Caco-2 (cell line): ENCODE results near the gene KRT77. TPM values are rescaled to one million over a fixed set of nuclear protein-coding genes. Genes with fewer than 3 reads are reported as not detected.

Experiments used
- BruUV-seq: library from RNA; stranded (reverse); fragments of 400-500 nt; replicated peaks from 2 replicates; lab custom pipeline; 2021; lab: Mats Ljungman, UMichigan
- CTCF ChIA-PET: fragments of 300-600 bp; sonication (Branson Sonifier 250); formaldehyde crosslinking; loops from one replicate; lab custom pipeline; 2022; ENCODE audit warnings: antibody characterized with exemption; lab: Charles Lee
- POLR2A ChIA-PET: fragments of 300-600 bp; sonication (Branson Sonifier 250); formaldehyde crosslinking; loops from one replicate; lab custom pipeline; 2022; ENCODE audit warnings: antibody characterized with exemption; lab: Charles Lee
- DNase-seq, 2 experiments: peaks; one replicate each; pipeline versions ENCODE4 v3.0.0 to v3.0.0-alpha.2; 2020 to 2022
- H3K27me3 ChIP-seq: replicated peaks from 2 replicates; pipeline ENCODE4 v1.6.0; 2011; ENCODE audit warnings: low read length; ENCODE audit not compliant: control insufficient read depth, insufficient read depth
- H3K36me3 ChIP-seq: 2 replicates; pipeline ENCODE4 v1.5.1; 2011; ENCODE audit warnings: low read length; ENCODE audit not compliant: control insufficient read depth, insufficient read depth
- H3K4me1 ChIP-seq: fragments of 250-450 bp; sonication (Bioruptor Pico); 2 replicates; pipeline ENCODE4 v1.5.1; 2020; ENCODE audit warnings: mild to moderate bottlenecking
- H3K4me3 ChIP-seq: 2 replicates; pipeline ENCODE4 v1.5.1; 2011; ENCODE audit warnings: low read depth, mild to moderate bottlenecking, control low read depth, low read length
- H3K9me3 ChIP-seq: fragments of 250-450 bp; sonication (Bioruptor Pico); 2 replicates; pipeline ENCODE4 v1.5.1; 2020; ENCODE audit warnings: mild to moderate bottlenecking, moderate library complexity
- H3K27ac Mint-ChIP-seq: one replicate; pipeline ENCODE4 v1.8.0; 2022; ENCODE audit warnings: mixed read lengths; ENCODE audit not compliant: unreplicated experiment
- H3K27me3 Mint-ChIP-seq: one replicate; pipeline ENCODE4 v1.8.0; 2022; ENCODE audit warnings: mixed read lengths; ENCODE audit not compliant: insufficient read depth, unreplicated experiment
- H3K36me3 Mint-ChIP-seq: one replicate; pipeline ENCODE4 v1.8.0; 2022; ENCODE audit warnings: mild to moderate bottlenecking, mixed read lengths; ENCODE audit not compliant: insufficient read depth, unreplicated experiment
- H3K4me1 Mint-ChIP-seq: one replicate; pipeline ENCODE4 v1.8.0; 2022; ENCODE audit warnings: low read depth, mixed read lengths; ENCODE audit not compliant: unreplicated experiment
- H3K4me3 Mint-ChIP-seq: one replicate; pipeline ENCODE4 v1.8.0; 2022; ENCODE audit warnings: mild to moderate bottlenecking, moderate library complexity, mixed read lengths; ENCODE audit not compliant: unreplicated experiment
- H3K9me3 Mint-ChIP-seq: one replicate; pipeline ENCODE4 v1.8.0; 2022; ENCODE audit warnings: mixed read lengths; ENCODE audit not compliant: unreplicated experiment
- CTCF ChIP-seq, 2 experiments: fragments of 200-600 bp in 1 of 2; IDR thresholded peaks; 1 replicate in 1 of 2; 2 replicates in 1 of 2; pipeline versions ENCODE4 v1.5.1 to v1.8.0; 2011 to 2022; ENCODE audit warnings: antibody characterized with exemption in 1 of 2, control low read depth in 1 of 2, inconsistent platforms in 1 of 2, low read depth in 1 of 2, low read length in 1 of 2, mild to moderate bottlenecking in 1 of 2, moderate library complexity in 1 of 2; ENCODE audit not compliant: insufficient read depth in 1 of 2, severe bottlenecking in 1 of 2, unreplicated experiment in 1 of 2
- intact Hi-C: fragments of 100-400 bp; cut with micrococcal nuclease; formaldehyde crosslinking; loops from one replicate; pipeline ENCODE4 v1.10.0; 2022; ENCODE audit not compliant: unreplicated experiment
- total RNA-seq: library from RNA; stranded (reverse); gene quantifications from 2 replicates; pipeline ENCODE4 v1.2.3, GENCODE V29; 2022

The KRT77 gene
- total RNA-seq, 1 experiment from 2014 or later, result not detected

- BruUV-seq, result no TSS peak
- no peak for TF ChIP-seq CTCF (IDR thresholded peaks at IDR 0.05; ENCODE audit: insufficient read depth in 1 of 2, low read depth in 1 of 2, low read length in 1 of 2, severe bottlenecking in 1 of 2, unreplicated experiment in 1 of 2)
- no peaks in the 10 kb centered on the region for H3K4me1 Mint-ChIP-seq
- peaks cover 3% of the 10 kb centered on the region for H3K9me3 Mint-ChIP-seq
- Histone ChIP-seq H3K4me3 (no peak overlapping the region), H3K9me3 (no peaks in the 10 kb centered on the region), H3K27me3 (no peaks in the 10 kb centered on the region), H3K36me3 (no peaks in the 10 kb centered on the region), H3K4me1 (no peaks in the 10 kb centered on the region)
- peaks cover 20% of the 10 kb centered on the region for H3K27me3 Mint-ChIP-seq
- no peak overlapping the region for H3K27ac Mint-ChIP-seq
- ChIA-PET CTCF (no interaction called here), POLR2A (no interaction called here)
- no peak for DNase-seq
- H3K4me3 Mint-ChIP-seq, result no peak overlapping the region
- H3K36me3 Mint-ChIP-seq, result no peaks in the 10 kb centered on the region
- intact Hi-C loops, result no loop called here
Measured at GRCh38 chr12:52735816-52736632, 32.7 kb upstream of the KRT77 start.

GRCh38 chr12:52735106-52735505 lies 31.8 kb upstream of the KRT77 start:
- TF ChIP-seq CTCF (IDR thresholded peaks at IDR 0.05; ENCODE audit: insufficient read depth in 1 of 2, low read depth in 1 of 2, low read length in 1 of 2, severe bottlenecking in 1 of 2, unreplicated experiment in 1 of 2), result no peak
- Histone ChIP-seq H3K36me3 (no peaks in the 10 kb centered on the region), H3K4me1 (no peaks in the 10 kb centered on the region), H3K27me3 (no peaks in the 10 kb centered on the region), H3K9me3 (no peaks in the 10 kb centered on the region), H3K4me3 (no peak overlapping the region)
- peaks cover 11% of the 10 kb centered on the region for H3K9me3 Mint-ChIP-seq
- no peak overlapping the region for H3K4me3 Mint-ChIP-seq
- BruUV-seq, result no TSS peak
- peaks cover 29% of the 10 kb centered on the region for H3K27me3 Mint-ChIP-seq
- H3K36me3 Mint-ChIP-seq, result no peaks in the 10 kb centered on the region
- no peak for DNase-seq
- ChIA-PET POLR2A (no interaction called here), CTCF (no interaction called here)
- no peak overlapping the region for H3K27ac Mint-ChIP-seq
- intact Hi-C loops, result no loop called here
- H3K4me1 Mint-ChIP-seq, result no peaks in the 10 kb centered on the region

- no peak for TF ChIP-seq CTCF (IDR thresholded peaks at IDR 0.05; ENCODE audit: insufficient read depth in 1 of 2, low read depth in 1 of 2, low read length in 1 of 2, severe bottlenecking in 1 of 2, unreplicated experiment in 1 of 2)
- ChIA-PET POLR2A (no interaction called here), CTCF (no interaction called here)
- Mint-ChIP-seq H3K36me3 (no peaks in the 10 kb centered on the region), H3K9me3 (peaks cover 11% of the 10 kb centered on the region), H3K4me3 (no peak overlapping the region), H3K4me1 (no peaks in the 10 kb centered on the region), H3K27me3 (peaks cover 35% of the 10 kb centered on the region), H3K27ac (no peak overlapping the region)
- Histone ChIP-seq H3K36me3 (no peaks in the 10 kb centered on the region), H3K27me3 (no peaks in the 10 kb centered on the region), H3K4me3 (no peak overlapping the region), H3K4me1 (no peaks in the 10 kb centered on the region), H3K9me3 (no peaks in the 10 kb centered on the region)
- no TSS peak for BruUV-seq
- intact Hi-C loops, result no loop called here
- DNase-seq, result no peak
Measured at GRCh38 chr12:52730793-52731192, 27.5 kb upstream of the KRT77 start.
